HepG2 (cell line): ENCODE results near the gene PPP2R1B. TPM values are rescaled to one million over a fixed set of nuclear protein-coding genes. Genes with fewer than 3 reads are reported as not detected.
A peak's percentile ranks its signal among the peaks of the same experiment; 100 is the strongest.

ENCODE experiments used
- CTCF ChIP-seq: sonication (generic); formaldehyde crosslinking; IDR thresholded peaks from 2 replicates; pipeline ENCODE4 v1.5.0; 2020; ENCODE audit warnings: mild to moderate bottlenecking, missing genetic modification reagents, moderate library complexity
- ESRRA ChIP-seq: sonication (generic); formaldehyde crosslinking; IDR thresholded peaks from 2 replicates; pipeline ENCODE4 v1.5.1; 2020; ENCODE audit warnings: mild to moderate bottlenecking, low read depth, missing genetic modification reagents
- HNRNPL ChIP-seq: fragments of 200-400 bp; formaldehyde crosslinking; IDR thresholded peaks from 2 replicates; pipeline ENCODE4 v1.6.1; 2017; ENCODE audit warnings: mild to moderate bottlenecking, low read depth, low read length
- HNRNPLL ChIP-seq: fragments of 200-400 bp; formaldehyde crosslinking; IDR thresholded peaks from 2 replicates; pipeline ENCODE4 v1.6.1; 2017; ENCODE audit warnings: mild to moderate bottlenecking, low read depth, low read length; ENCODE audit not compliant: poor library complexity, severe bottlenecking
- NR2C2 ChIP-seq: sonication (generic); formaldehyde crosslinking; IDR thresholded peaks from 2 replicates; pipeline ENCODE4 v1.4.0; 2020; ENCODE audit warnings: missing genetic modification reagents, mild to moderate bottlenecking, moderate library complexity, borderline replicate concordance
- PRDM15 ChIP-seq: sonication (generic); formaldehyde crosslinking; IDR thresholded peaks from 2 replicates; pipeline ENCODE4 v1.4.0; 2020; ENCODE audit warnings: missing genetic modification reagents
- SAFB2 ChIP-seq: sonication (generic); formaldehyde crosslinking; IDR thresholded peaks from 2 replicates; pipeline ENCODE4 v1.5.1; 2020; ENCODE audit warnings: missing genetic modification reagents, low read depth, mild to moderate bottlenecking, borderline replicate concordance
- SIN3A ChIP-seq: IDR thresholded peaks from 2 replicates; pipeline ENCODE4 v1.6.1; 2011; ENCODE audit warnings: low read depth, mild to moderate bottlenecking, control low read depth, low read length, borderline replicate concordance
- SNRNP70 ChIP-seq: fragments of 200-400 bp; formaldehyde crosslinking; IDR thresholded peaks from 2 replicates; pipeline ENCODE4 v1.6.1; 2017; ENCODE audit warnings: mild to moderate bottlenecking, low read depth, low read length, moderate library complexity
- TBX2 ChIP-seq: sonication (generic); formaldehyde crosslinking; IDR thresholded peaks from 2 replicates; pipeline ENCODE4 v1.5.0; 2020; ENCODE audit warnings: missing genetic modification reagents, mild to moderate bottlenecking, borderline replicate concordance
- ZMYM4 ChIP-seq: sonication (generic); formaldehyde crosslinking; IDR thresholded peaks from 2 replicates; pipeline ENCODE4 v1.8.1; 2023; ENCODE audit warnings: mild to moderate bottlenecking, missing genetic modification reagents
- ZNF136 ChIP-seq: sonication (generic); formaldehyde crosslinking; IDR thresholded peaks from 2 replicates; pipeline ENCODE4 v1.8.1; 2022; ENCODE audit warnings: low read depth, mild to moderate bottlenecking, moderate library complexity, missing genetic modification reagents
- ZNF160 ChIP-seq: sonication (generic); formaldehyde crosslinking; IDR thresholded peaks from 2 replicates; pipeline ENCODE4 v1.8.0; 2022; ENCODE audit warnings: mild to moderate bottlenecking, inconsistent platforms, missing genetic modification reagents
- ZNF382 ChIP-seq: sonication (generic); formaldehyde crosslinking; IDR thresholded peaks from 2 replicates; pipeline ENCODE4 v1.5.0; 2020; ENCODE audit warnings: missing genetic modification reagents, mild to moderate bottlenecking, borderline replicate concordance
- ZNF687 ChIP-seq: sonication (generic); formaldehyde crosslinking; IDR thresholded peaks from 2 replicates; pipeline ENCODE4 v1.5.1; 2020; ENCODE audit warnings: mild to moderate bottlenecking, missing genetic modification reagents, moderate library complexity
- ZNF710 ChIP-seq: sonication (generic); formaldehyde crosslinking; IDR thresholded peaks from 2 replicates; pipeline ENCODE4 v1.5.0; 2020; ENCODE audit warnings: mild to moderate bottlenecking, missing genetic modification reagents, borderline replicate concordance
- polyA plus RNA-seq, 8 experiments: library from polyadenylated mRNA; depleted of rRNA in 3 of 8; stranded (reverse) in 7 of 8; unstranded in 1 of 8; fragments of >200 nt; fragmentation: Illumina TruSeq in 4 of 8; extraction: Trizol in 4 of 8; gene quantifications; 2 replicates each; pipeline versions ENCODE4 v1.2.1 to v1.2.3, GENCODE V29; 2011 to 2016; ENCODE audit warnings: low read depth in 4 of 8, missing spikeins in 1 of 8, mixed read lengths in 1 of 8; ENCODE audit not compliant: insufficient read depth in 1 of 8
- total RNA-seq, 5 experiments: library from RNA; depleted of rRNA; stranded (reverse); fragments of >200 nt; fragmentation: Illumina TruSeq; extraction: Trizol; gene quantifications; 2 replicates each; pipeline ENCODE4 v1.2.3, GENCODE V29; 2016; ENCODE audit warnings: low read depth in 1 of 5

The PPP2R1B gene
- total and polyA plus RNA-seq, 2 of the 13 experiments (the other 11 are each of a cell fraction or from before 2014, with no cell fraction given) = 22.1 to 56.8 TPM

GRCh38 chr11:111720801-111721494, 45.2 kb downstream of the PPP2R1B start (continued):
- TF ChIP-seq SAFB2 (CRISPR knock-in tag) (no peak), ZNF710 (CRISPR knock-in tag) (no peak), TBX2 (no peak), SIN3A (no peak), SNRNP70 (no peak), ESRRA (CRISPR knock-in tag) (peak; percentile 94; the same call in 1 of the 2 replicates), ZNF382 (CRISPR knock-in tag) (no peak), HNRNPLL (no peak), ZNF160 (CRISPR knock-in tag) (no peak), CTCF (CRISPR knock-in tag) (0 out of 2 replicates have a peak, but pooled peaks have one; percentile 10), PRDM15 (CRISPR knock-in tag) (no peak), ZNF136 (CRISPR knock-in tag) (no peak), NR2C2 (CRISPR knock-in tag) (peak; percentile 63), ZMYM4 (CRISPR knock-in tag) (peak; percentile 38; the same call in 1 of the 2 replicates), ZNF687 (peak; percentile 23; the same call in 1 of the 2 replicates), HNRNPL (no peak)
